ENCODE results near the gene GRIN2B. TPM values are rescaled to one million over a fixed set of nuclear protein-coding genes. Genes with fewer than 3 reads are reported as not detected.

Gene GRIN2B
- total and polyA plus RNA-seq, 10 of the 15 experiments (the other 5 are each of a cell fraction or from before 2014, with no cell fraction given): under 0.01 TPM; not detected in 9

- Histone ChIP-seq H3K36me3 (ENCODE audit: control insufficient read depth in 2 of 2, insufficient read depth in 2 of 2, low read length in 1 of 2) (no peaks in the 10 kb centered on the region), H3K9me3 (replicated peaks; ENCODE audit: control insufficient read depth, insufficient read depth, low read length) (no peaks in the 10 kb centered on the region), H3K79me2 (ENCODE audit: control insufficient read depth, insufficient read depth, low read length) (no peaks in the 10 kb centered on the region), H2AFZ (ENCODE audit: control insufficient read depth, low read depth, low read length) (no peak overlapping the region), H3K27ac (ENCODE audit: control insufficient read depth, insufficient read depth) (no peak overlapping the region), H3K4me1 (ENCODE audit: control insufficient read depth, insufficient read depth, low read length) (no peaks in the 10 kb centered on the region), H3K4me2 (ENCODE audit: control insufficient read depth, insufficient read depth) (no peak overlapping the region), H3K4me3 (no peak overlapping the region), H3K27me3 (replicated peaks in 1 of 2; ENCODE audit: control insufficient read depth in 2 of 2, insufficient read depth in 2 of 2, low read length in 1 of 2) (no peaks in the 10 kb centered on the region; a peak in 1 of 4 replicates), H4K20me1 (ENCODE audit: control insufficient read depth, insufficient read depth) (no peaks in the 10 kb centered on the region), H3K9ac (ENCODE audit: control insufficient read depth, insufficient read depth, low read length) (no peak overlapping the region)
- FAIRE-seq: no peak
- POLR2A ChIA-PET: no interaction called here
- SMC1A ChIA-PET (ENCODE audit: uncharacterized antibody, unreplicated experiment): no interaction called here
- no peak; the same call in 2 of the 3 replicates for ATAC-seq
- in situ Hi-C loops (cut with MboI): no loop called here
- 21% methylated on average over 9 of the region's 9 CpGs for WGBS (ENCODE audit: insufficient coverage, insufficient replicate concordance, low lambda C conversion rate, missing lambda C conversion rate)
- no TSS peak for BruUV-seq (replicated peaks)
- RAD21 ChIA-PET (ENCODE audit: unreplicated experiment): interaction anchor here (0.7 to 1.1 kb wide), 2 partner anchors 50 to 208 kb away, joined by 3 read pairs; no protein-coding TSS in a partner anchor
- DNase-seq (ENCODE audit: low read depth, low spot score): no peak
- CTCF ChIA-PET: no interaction called here
- no peak for TF ChIP-seq MLLT1 (IDR thresholded peaks at IDR 0.05)
- intact Hi-C loops (cut with micrococcal nuclease; ENCODE audit: unreplicated experiment): no loop called here
Measured at GRCh38 chr12:13959131-13959723, 22.2 kb downstream of the GRIN2B start.

GRCh38 chr12:13957576-13957975, 23.8 kb downstream of the GRIN2B start:
- Histone ChIP-seq H3K27me3 (replicated peaks in 1 of 2; ENCODE audit: control insufficient read depth in 2 of 2, insufficient read depth in 2 of 2, low read length in 1 of 2) (no peaks in the 10 kb centered on the region; a peak in 1 of 4 replicates), H2AFZ (ENCODE audit: control insufficient read depth, low read depth, low read length) (no peak overlapping the region), H3K9ac (ENCODE audit: control insufficient read depth, insufficient read depth, low read length) (no peak overlapping the region), H3K36me3 (ENCODE audit: control insufficient read depth in 2 of 2, insufficient read depth in 2 of 2, low read length in 1 of 2) (no peaks in the 10 kb centered on the region), H4K20me1 (ENCODE audit: control insufficient read depth, insufficient read depth) (no peaks in the 10 kb centered on the region), H3K4me2 (ENCODE audit: control insufficient read depth, insufficient read depth) (no peak overlapping the region), H3K79me2 (ENCODE audit: control insufficient read depth, insufficient read depth, low read length) (no peaks in the 10 kb centered on the region), H3K9me3 (replicated peaks; ENCODE audit: control insufficient read depth, insufficient read depth, low read length) (no peaks in the 10 kb centered on the region), H3K4me1 (ENCODE audit: control insufficient read depth, insufficient read depth, low read length) (no peaks in the 10 kb centered on the region), H3K4me3 (no peak overlapping the region), H3K27ac (ENCODE audit: control insufficient read depth, insufficient read depth) (no peak overlapping the region)
- no TSS peak for BruUV-seq (replicated peaks)
- intact Hi-C loops (cut with micrococcal nuclease; ENCODE audit: unreplicated experiment) (no loop called here), in situ Hi-C loops (cut with MboI) (no loop called here)
- FAIRE-seq (no peak), ATAC-seq (no peak), DNase-seq (ENCODE audit: low read depth, low spot score) (no peak)
- ChIA-PET CTCF (interaction anchor here (1.4 kb wide), 1 partner anchor 94 kb away, joined by 3 read pairs; no protein-coding TSS in a partner anchor), RAD21 (ENCODE audit: unreplicated experiment) (no interaction called here), SMC1A (ENCODE audit: uncharacterized antibody, unreplicated experiment) (no interaction called here), POLR2A (no interaction called here)
- TF ChIP-seq EGR1 (IDR thresholded peaks at IDR 0.05; ENCODE audit: borderline replicate concordance in 1 of 2, low read depth in 2 of 2, low read length in 2 of 2) (no peak), WRNIP1 (IDR thresholded peaks at IDR 0.05; ENCODE audit: borderline replicate concordance, low read depth, low read length) (no peak), PBX3 (IDR thresholded peaks at IDR 0.05; ENCODE audit: insufficient replicate concordance, low read depth, low read length) (no peak), TCF7 (IDR thresholded peaks at IDR 0.05; ENCODE audit: borderline replicate concordance) (no peak), GATAD2B (conservative IDR thresholded peaks at IDR 0.05; ENCODE audit: low read depth) (no peak)
- 29% methylated on average over 9 of the region's 9 CpGs for whole genome bisulfite sequencing (ENCODE audit: insufficient coverage, insufficient replicate concordance, low lambda C conversion rate, missing lambda C conversion rate)
